CD4-positive, alpha-beta T cell treated with Interferon alpha-2 for 1 hour (primary cell): ENCODE measurements around the gene CENATAC.
A peak's percentile ranks its signal among the peaks of the same experiment; 100 is the strongest.
"Not testable (repeated sequence)": the region's sequence is repeated elsewhere in the genome, so short reads cannot be mapped to it uniquely, and the experiment has no call there.

Experiments used
- DNase-seq, 2 donors: peaks; one replicate each; pipeline ENCODE4 v3.0.0-alpha.2; 2020 to 2022

CENATAC gene

GRCh38 chr11:118997627-118998387, at the start of gene CENATAC:
Gene CENATAC, plus strand, starts transcription at chr11:118998138. Its CDS starts 60 bp downstream, at chr11:118998198.
- peak; percentile 94 to 96 for DNase-seq

GRCh38 chr11:118953265-118953664, 44.7 kb upstream of the CENATAC start:
- DNase-seq, result no peak

GRCh38 chr11:118953976-118954375, 44.0 kb upstream of the CENATAC start:
- not testable (repeated sequence) for DNase-seq

GRCh38 chr11:118956094-118956846, 41.7 kb upstream of the CENATAC start, which contains the start of gene UPK2:
Gene UPK2, plus strand, starts transcription at chr11:118956298. Its CDS starts 53 bp downstream, at chr11:118956351.
- peak; percentile 85 to 89 for DNase-seq

GRCh38 chr11:118956847-118957469, 41.0 kb upstream of the CENATAC start:
- no peak for DNase-seq

- no peak for DNase-seq
These were observed 40.4 kb upstream of the CENATAC start for GRCh38 chr11:118957549-118957948.

- no peak for DNase-seq
These were observed 40.0 kb upstream of the CENATAC start for GRCh38 chr11:118957968-118958367.

GRCh38 chr11:118958577-118958976, 39.4 kb upstream of the CENATAC start:
- no peak for DNase-seq

- no peak for DNase-seq
These were observed 36.7 kb upstream of the CENATAC start for GRCh38 chr11:118961189-118961588.

- DNase-seq, result no peak
These were observed 36.3 kb upstream of the CENATAC start for GRCh38 chr11:118961591-118961990.

- not testable (repeated sequence) for DNase-seq
These were observed 28.4 kb upstream of the CENATAC start for GRCh38 chr11:118969508-118969907.

- DNase-seq, result no peak
These were observed 26.3 kb upstream of the CENATAC start, which contains the start of gene FOXR1 for GRCh38 chr11:118971646-118972045. Gene FOXR1, plus strand, starts transcription at chr11:118971761. Its CDS starts 171 bp downstream, at chr11:118971932.

- DNase-seq, result no peak
These were observed 24.0 kb upstream of the CENATAC start for GRCh38 chr11:118973985-118974384.

GRCh38 chr11:118975771-118976709, 21.9 kb upstream of the CENATAC start:
- no peak for DNase-seq

- no peak for DNase-seq
These were observed 18.5 kb upstream of the CENATAC start for GRCh38 chr11:118979434-118979833.

GRCh38 chr11:118980191-118980881, 17.6 kb upstream of the CENATAC start:
- no peak for DNase-seq

GRCh38 chr11:118984337-118984736, 13.6 kb upstream of the CENATAC start:
- DNase-seq, result not testable (repeated sequence)

GRCh38 chr11:118984825-118985224, 13.1 kb upstream of the CENATAC start:
- no peak for DNase-seq

GRCh38 chr11:118988280-118988679, 9.7 kb upstream of the CENATAC start:
- no peak for DNase-seq

GRCh38 chr11:118991486-118992038, 6.4 kb upstream of the CENATAC start:
- DNase-seq, result not testable (repeated sequence)
